DND-41 (cell line): ENCODE data around the gene TMEM9.

ENCODE experiments used
- CTCF ChIP-seq: IDR thresholded peaks from 2 replicates; pipeline ENCODE4 v1.5.1; 2012; ENCODE audit warnings: borderline replicate concordance, low read length, moderate library complexity, mild to moderate bottlenecking; ENCODE audit not compliant: poor library complexity, severe bottlenecking; ENCODE audit errors: extremely low read depth
- EZH2 ChIP-seq: IDR thresholded peaks from 3 replicates; pipeline ENCODE4 v1.6.1; 2012; ENCODE audit warnings: borderline replicate concordance, low read depth, mild to moderate bottlenecking, moderate library complexity, low read length, inconsistent platforms; ENCODE audit not compliant: severe bottlenecking

- TF ChIP-seq CTCF (no peak), EZH2 (no peak)
These were observed 21.7 kb upstream of the TMEM9 start for GRCh38 chr1:201175820-201176500.
